Tongue (tissue), 2 donors: ENCODE data around the gene MANF. TPM values are rescaled to one million over a fixed set of nuclear protein-coding genes. Genes with fewer than 3 reads are reported as not detected.
"Not testable (repeated sequence)": the region's sequence is repeated elsewhere in the genome, so short reads cannot be mapped to it uniquely, and the experiment has no call there.

Experiments used
- DNase-seq: peaks from one replicate; pipeline ENCODE4 v3.0.0-alpha.2; 2015
- total RNA-seq: library from RNA; depleted of rRNA; stranded (reverse); fragments of >200 nt; gene quantifications from one replicate; pipeline ENCODE4 v1.2.3, GENCODE V29; 2014

The MANF gene
- total RNA-seq, 1 donor from 2014 or later: 29.6 TPM

GRCh38 chr3:51373658-51374421 lies 11.3 kb upstream of the MANF start:
- DNase-seq: no peak

GRCh38 chr3:51374456-51374855 lies 10.6 kb upstream of the MANF start:
- no peak for DNase-seq

GRCh38 chr3:51375136-51375535 lies 10.0 kb upstream of the MANF start:
- DNase-seq: no peak

- no peak for DNase-seq
Observed at GRCh38 chr3:51375571-51375970, 9.5 kb upstream of the MANF start.

GRCh38 chr3:51378065-51378464 lies 7.0 kb upstream of the MANF start:
- no peak for DNase-seq

GRCh38 chr3:51378726-51379125 lies 6.4 kb upstream of the MANF start:
- no peak for DNase-seq

- peak; percentile 80 for DNase-seq
Observed at GRCh38 chr3:51379301-51379700, 5.8 kb upstream of the MANF start.

- DNase-seq: no peak
Observed at GRCh38 chr3:51379746-51380455, 5.2 kb upstream of the MANF start.

GRCh38 chr3:51380601-51381332 lies 4.3 kb upstream of the MANF start:
- no peak for DNase-seq

- no peak for DNase-seq
Observed at GRCh38 chr3:51381333-51381705, 3.8 kb upstream of the MANF start.

- no peak for DNase-seq
Observed at GRCh38 chr3:51382076-51382745, 2.9 kb upstream of the MANF start.

- no peak for DNase-seq
Observed at GRCh38 chr3:51382947-51383578, 2.0 kb upstream of the MANF start.

- DNase-seq: no peak
Observed at GRCh38 chr3:51384055-51384725, 901 bp upstream of the MANF start.

- no peak for DNase-seq
Observed at GRCh38 chr3:51385621-51386091, 565 bp downstream of the MANF start.

GRCh38 chr3:51386159-51386851 lies 1.2 kb downstream of the MANF start:
- DNase-seq: no peak

- DNase-seq: no peak
Observed at GRCh38 chr3:51386852-51387229, 1.8 kb downstream of the MANF start.

- not testable (repeated sequence) for DNase-seq
Observed at GRCh38 chr3:51387281-51387680, 2.2 kb downstream of the MANF start.

- DNase-seq: peak; percentile 70
Observed at GRCh38 chr3:51388286-51389029, 3.4 kb downstream of the MANF start.

- peak; percentile 56 for DNase-seq
Observed at GRCh38 chr3:51389423-51390183, 4.5 kb downstream of the MANF start.
